Sigmoid colon (tissue), 4 donors: ENCODE results near the gene ZNF665.

Experiments
- CTCF ChIP-seq, 4 experiments: fragments of 450-650 bp in 3 of 4; fragments of 200-600 bp in 1 of 4; IDR thresholded peaks; one replicate each; pipeline ENCODE4 v1.5.1; 2016 to 2019; ENCODE audit warnings: antibody characterized with exemption in 4 of 4, mild to moderate bottlenecking in 3 of 4, moderate library complexity in 2 of 4
- EP300 ChIP-seq, 4 donors: sonication (generic); formaldehyde crosslinking; IDR thresholded peaks; one replicate each; pipeline ENCODE4 v1.6.1; 2017; ENCODE audit warnings: antibody characterized with exemption in 4 of 4
- POLR2A ChIP-seq, 2 donors: fragments of 450-650 bp; IDR thresholded peaks; one replicate each; pipeline ENCODE4 v1.6.1; 2016; ENCODE audit warnings: antibody characterized with exemption in 2 of 2, mild to moderate bottlenecking in 2 of 2, moderate library complexity in 2 of 2
- POLR2AphosphoS5 ChIP-seq, 4 donors: sonication (generic); formaldehyde crosslinking; IDR thresholded peaks; one replicate each; pipeline ENCODE4 v1.6.1; 2017; ENCODE audit warnings: antibody characterized with exemption in 4 of 4

- TF ChIP-seq CTCF (IDR thresholded peaks at IDR 0.05) (no peak), EP300 (IDR thresholded peaks at IDR 0.05) (no peak), POLR2AphosphoS5 (IDR thresholded peaks at IDR 0.05) (no peak), POLR2A (IDR thresholded peaks at IDR 0.05) (no peak)
Observed at GRCh38 chr19:53123400-53123799, 69.8 kb downstream of the ZNF665 start.
